AG04450 (cell line): Measurements from ENCODE around the gene WNK4. TPM values are rescaled to one million over a fixed set of nuclear protein-coding genes. Genes with fewer than 3 reads are reported as not detected.
"Not testable (repeated sequence)": the region's sequence is repeated elsewhere in the genome, so short reads cannot be mapped to it uniquely, and the experiment has no call there.

ENCODE experiments used
- CTCF ChIA-PET: fragments of 300-600, 350-600 bp; formaldehyde crosslinking; extraction: SDS; loops from one replicate; lab custom pipeline; 2022; ENCODE audit warnings: antibody characterized with exemption, inconsistent platforms; lab: Charles Lee
- POLR2A ChIA-PET: fragments of 350-600 bp; formaldehyde crosslinking; extraction: SDS; loops from one replicate; lab custom pipeline; 2021; ENCODE audit warnings: antibody characterized with exemption, inconsistent platforms; lab: Yijun Ruan, JAX
- DNase-seq: peaks from one replicate; pipeline ENCODE4 v3.0.0-alpha.2; 2011; ENCODE audit warnings: low read depth, low spot score
- H3K27ac ChIP-seq: one replicate; pipeline ENCODE4 v1.5.1; 2012; ENCODE audit warnings: low read depth, low read length, control low read depth
- H3K27me3 ChIP-seq: one replicate; pipeline ENCODE4 v1.6.0; 2012; ENCODE audit warnings: low read length; ENCODE audit not compliant: control insufficient read depth, insufficient read depth
- H3K4me3 ChIP-seq: 2 replicates; pipeline ENCODE4 v1.5.1; 2011; ENCODE audit warnings: mild to moderate bottlenecking, low read depth, low read length, control low read depth
- H3K9me3 ChIP-seq: 2 replicates; pipeline ENCODE4 v1.5.1; 2012; ENCODE audit warnings: low read length; ENCODE audit not compliant: control insufficient read depth, insufficient read depth
- CTCF ChIP-seq: IDR thresholded peaks from 2 replicates; pipeline ENCODE4 v1.5.1; 2011; ENCODE audit warnings: low read depth, low read length, control low read depth, inconsistent platforms
- polyA plus RNA-seq: library from polyadenylated mRNA; depleted of rRNA; stranded (reverse); fragments of >200 nt; gene quantifications from 2 replicates; pipeline ENCODE4 v1.2.3, GENCODE V29; 2011

WNK4 gene
- polyA plus RNA-seq, 1 experiment = 2.3 TPM

DNA sequence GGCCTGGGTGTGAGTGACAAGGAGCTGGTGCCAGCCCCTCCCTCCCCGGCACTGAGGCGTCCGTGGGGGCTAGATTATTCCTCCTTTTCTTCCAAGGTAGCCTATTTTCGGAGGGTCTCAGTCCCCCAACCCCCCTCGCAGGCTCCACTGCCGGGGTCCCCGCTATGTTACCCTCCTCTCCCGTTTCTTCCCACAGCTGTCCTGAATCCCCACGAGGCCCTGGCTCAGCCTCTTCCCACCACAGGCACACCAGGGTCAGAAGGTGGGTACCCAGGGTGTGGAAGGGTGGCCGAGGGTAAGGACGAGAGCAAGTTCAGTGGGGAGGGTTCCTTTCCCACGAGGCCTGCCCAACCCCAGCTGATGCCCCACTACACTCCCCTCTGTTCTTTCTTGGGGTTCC, 18.8 kb upstream of the WNK4 start:
- no peak for TF ChIP-seq CTCF
- Histone ChIP-seq H3K4me3 (peak overlapping the region; percentile 49), H3K27me3 (peaks cover 33% of the 10 kb centered on the region), H3K27ac (no peak overlapping the region), H3K9me3 (no peaks in the 10 kb centered on the region; the same call in 1 of the 2 replicates)
- CTCF ChIA-PET = interaction anchor here (0.8 to 3.3 kb wide), 5 partner anchors 8 to 183 kb away, joined by 3 to 24 read pairs (median 3); partner anchors contain the start of genes PSMC3IP and VPS25
- DNase-seq = no peak
- POLR2A ChIA-PET = interaction anchor here (0.5 to 1.4 kb wide), 2 partner anchors 19 to 170 kb away, joined by 3 read pairs; partner anchors contain the start of gene WNK4

GRCh38 chr17:42766124-42766523, 14.3 kb upstream of the WNK4 start:
- ChIA-PET CTCF (no interaction called here), POLR2A (no interaction called here)

GRCh38 chr17:42767512-42767911, 12.9 kb upstream of the WNK4 start:
- no peaks in the 10 kb centered on the region for H3K9me3 ChIP-seq
- DNase-seq = no peak
- peaks cover 3% of the 10 kb centered on the region for H3K27me3 ChIP-seq
- TF ChIP-seq CTCF = no peak
- ChIA-PET CTCF (no interaction called here), POLR2A (no interaction called here)
- H3K27ac ChIP-seq = no peak overlapping the region
- H3K4me3 ChIP-seq = no peak overlapping the region

More at GRCh38 chr17:42766124-42766523, 14.3 kb upstream of the WNK4 start:
- TF ChIP-seq CTCF = no peak
- Histone ChIP-seq H3K27me3 (peaks cover 10% of the 10 kb centered on the region), H3K9me3 (no peaks in the 10 kb centered on the region), H3K27ac (no peak overlapping the region), H3K4me3 (no peak overlapping the region)
- no peak for DNase-seq

DNA sequence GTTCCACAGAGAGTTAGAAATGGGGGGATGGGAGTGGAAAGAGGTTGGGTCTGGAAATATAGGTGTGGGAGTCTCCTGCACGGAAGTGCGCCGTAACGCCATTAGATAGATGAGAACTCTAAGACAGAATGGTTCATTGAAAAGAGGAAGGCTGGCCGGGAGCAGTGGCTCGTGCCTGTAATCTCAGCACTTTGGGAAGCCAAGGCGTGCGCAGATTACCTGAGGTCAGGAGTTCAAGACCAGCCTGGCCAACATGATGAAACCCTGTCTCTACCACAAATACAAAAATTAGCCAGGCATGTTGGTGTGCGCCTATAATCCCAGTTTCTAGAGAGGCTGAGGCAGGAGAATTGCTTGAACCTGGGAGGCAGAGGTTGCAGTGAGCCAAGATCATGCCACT, 12.4 kb upstream of the WNK4 start:
- POLR2A ChIA-PET, CTCF ChIA-PET, H3K4me3 ChIP-seq, H3K27ac ChIP-seq, H3K9me3 ChIP-seq, H3K27me3 ChIP-seq, DNase-seq: not testable (repeated sequence)

DNA sequence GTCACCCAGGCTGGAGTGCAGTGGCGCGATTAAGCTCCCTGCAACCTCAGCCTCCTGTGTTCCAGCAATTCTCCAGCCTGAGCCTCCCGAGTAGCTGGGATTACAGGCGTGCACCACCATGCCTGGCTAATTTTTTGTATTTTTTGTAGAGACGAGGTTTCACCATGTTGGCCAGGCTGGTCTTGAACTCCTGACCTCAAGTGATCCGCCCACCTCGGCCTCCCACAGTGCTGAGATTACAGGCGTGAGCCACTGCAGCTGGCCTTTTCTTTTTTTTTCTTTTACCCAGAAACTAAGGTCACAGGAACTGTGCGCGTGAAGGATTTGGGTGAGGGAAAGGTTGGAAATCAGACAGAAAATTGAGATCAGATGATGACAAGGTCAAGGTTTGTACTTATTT, 10.4 kb upstream of the WNK4 start:
- not testable (repeated sequence) for H3K4me3 ChIP-seq, H3K27ac ChIP-seq, H3K27me3 ChIP-seq, H3K9me3 ChIP-seq, DNase-seq
- ChIA-PET POLR2A (interaction anchor here (0.8 kb wide), 1 partner anchor 10 kb away, joined by 5 read pairs; the partner anchor contains the start of gene WNK4), CTCF (interaction anchor here (1.4 kb wide), 1 partner anchor 9 kb away, joined by 3 read pairs; the partner anchor contains the start of gene RAMP2)

- Histone ChIP-seq H3K27ac (peak overlapping the region; percentile 70), H3K27me3 (no peaks in the 10 kb centered on the region), H3K9me3 (no peaks in the 10 kb centered on the region), H3K4me3 (peak overlapping the region; percentile 97)
- ChIA-PET POLR2A (interaction anchor here (0.5 to 1.5 kb wide), 10 partner anchors 9 to 195 kb away, joined by 3 to 7 read pairs (median 3); partner anchors contain the start of genes BECN1, CNTD1 and RAMP2), CTCF (interaction anchor here (1.4 to 3.3 kb wide), 4 partner anchors 9 to 51 kb away, joined by 3 to 39 read pairs (median 10); partner anchors contain the start of gene BECN1)
- no peak for DNase-seq
- TF ChIP-seq CTCF = no peak
These were observed 7.5 kb upstream of the WNK4 start for GRCh38 chr17:42772945-42773289.
